Kidney tubule cell (primary cell): Measurements from ENCODE around the gene CTDSP1.

Source experiments
- DNase-seq: peaks from one replicate; pipeline ENCODE4 v3.0.0-alpha.2; 2018; ENCODE audit warnings: low spot score

Gene CTDSP1, protein sequence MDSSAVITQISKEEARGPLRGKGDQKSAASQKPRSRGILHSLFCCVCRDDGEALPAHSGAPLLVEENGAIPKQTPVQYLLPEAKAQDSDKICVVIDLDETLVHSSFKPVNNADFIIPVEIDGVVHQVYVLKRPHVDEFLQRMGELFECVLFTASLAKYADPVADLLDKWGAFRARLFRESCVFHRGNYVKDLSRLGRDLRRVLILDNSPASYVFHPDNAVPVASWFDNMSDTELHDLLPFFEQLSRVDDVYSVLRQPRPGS

DNA sequence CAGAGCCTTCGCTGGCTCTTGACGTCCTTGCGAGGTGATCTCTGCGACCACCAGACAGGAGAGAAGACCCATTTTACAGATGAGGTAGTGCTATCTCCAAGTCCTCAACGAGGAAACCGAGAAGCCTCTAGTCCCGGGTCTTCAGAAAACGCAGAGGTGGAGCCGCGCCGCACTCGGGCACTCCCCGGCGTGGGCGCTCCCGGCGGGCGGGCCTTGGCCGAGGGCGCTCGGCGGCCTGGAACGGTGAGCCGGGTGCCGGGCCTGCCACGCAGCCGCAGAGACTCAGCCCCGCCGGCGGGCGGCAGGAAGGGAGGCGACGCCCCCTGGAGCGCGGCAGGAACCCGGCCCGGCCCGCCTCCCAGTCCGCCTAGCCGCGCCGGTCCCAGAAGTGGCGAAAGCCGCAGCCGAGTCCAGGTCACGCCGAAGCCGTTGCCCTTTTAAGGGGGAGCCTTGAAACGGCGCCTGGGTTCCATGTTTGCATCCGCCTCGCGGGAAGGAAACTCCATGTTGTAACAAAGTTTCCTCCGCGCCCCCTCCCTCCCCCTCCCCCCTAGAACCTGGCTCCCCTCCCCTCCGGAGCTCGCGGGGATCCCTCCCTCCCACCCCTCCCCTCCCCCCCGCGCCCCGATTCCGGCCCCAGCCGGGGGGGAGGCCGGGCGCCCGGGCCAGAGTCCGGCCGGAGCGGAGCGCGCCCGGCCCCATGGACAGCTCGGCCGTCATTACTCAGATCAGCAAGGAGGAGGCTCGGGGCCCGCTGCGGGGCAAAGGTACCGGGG is at the start of gene CTDSP1:
TSS of gene CTDSP1 (plus strand) at position 478 of the 776 bp plus-strand sequence. CDS start at position 701, 223 bp downstream.
- peak; percentile 97 for DNase-seq

DNA sequence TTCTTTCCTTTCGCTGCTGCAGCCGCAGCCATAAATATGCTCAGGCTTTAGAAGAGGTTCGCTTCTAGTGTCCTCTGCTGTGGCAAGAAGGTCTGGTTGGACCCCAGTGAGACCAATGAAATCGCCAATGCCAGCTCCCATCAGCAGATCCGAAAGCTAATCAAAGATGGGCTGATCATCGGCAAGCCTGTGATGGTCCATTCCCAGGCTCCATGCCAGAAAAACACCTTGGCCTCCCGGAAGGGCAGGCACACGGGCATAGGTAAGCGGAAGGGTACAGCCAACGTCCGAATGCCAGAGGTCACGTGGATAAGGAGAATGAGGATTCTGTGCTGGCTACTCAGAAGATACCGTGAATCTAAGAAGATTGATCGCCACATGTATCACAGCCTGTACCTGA is 45.6 kb upstream of the CTDSP1 start:
- no peak for DNase-seq

DNA sequence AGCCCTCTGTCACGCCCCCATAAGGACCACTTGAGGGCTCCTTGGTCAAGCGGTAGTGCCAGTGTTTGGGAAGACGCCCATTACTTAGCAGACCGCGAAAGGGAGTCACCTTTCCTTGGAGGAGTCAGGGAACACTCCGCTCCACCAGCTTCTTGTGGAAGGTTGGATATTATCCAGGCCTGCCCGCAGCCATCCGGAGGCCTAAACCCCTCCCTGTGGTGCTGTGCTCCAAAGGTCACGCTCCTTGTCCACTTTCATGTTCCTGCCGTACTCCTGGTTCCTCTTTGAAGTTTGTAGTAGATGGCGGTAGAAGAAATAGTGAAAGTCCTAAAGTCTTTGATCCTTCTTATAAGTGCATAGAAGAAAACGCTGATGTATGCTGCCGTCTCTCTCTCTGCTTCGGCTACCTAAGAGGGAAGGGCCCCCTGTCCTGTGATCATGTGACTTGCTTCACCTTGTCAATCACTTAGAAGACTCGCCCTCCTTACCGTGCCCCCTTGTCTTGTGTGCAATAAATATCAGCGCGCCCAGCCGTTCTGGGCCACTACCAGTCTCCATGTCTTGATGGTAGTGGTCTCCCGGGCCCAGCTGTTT is 44.7 kb upstream of the CTDSP1 start:
- DNase-seq: peak; percentile 69

DNA sequence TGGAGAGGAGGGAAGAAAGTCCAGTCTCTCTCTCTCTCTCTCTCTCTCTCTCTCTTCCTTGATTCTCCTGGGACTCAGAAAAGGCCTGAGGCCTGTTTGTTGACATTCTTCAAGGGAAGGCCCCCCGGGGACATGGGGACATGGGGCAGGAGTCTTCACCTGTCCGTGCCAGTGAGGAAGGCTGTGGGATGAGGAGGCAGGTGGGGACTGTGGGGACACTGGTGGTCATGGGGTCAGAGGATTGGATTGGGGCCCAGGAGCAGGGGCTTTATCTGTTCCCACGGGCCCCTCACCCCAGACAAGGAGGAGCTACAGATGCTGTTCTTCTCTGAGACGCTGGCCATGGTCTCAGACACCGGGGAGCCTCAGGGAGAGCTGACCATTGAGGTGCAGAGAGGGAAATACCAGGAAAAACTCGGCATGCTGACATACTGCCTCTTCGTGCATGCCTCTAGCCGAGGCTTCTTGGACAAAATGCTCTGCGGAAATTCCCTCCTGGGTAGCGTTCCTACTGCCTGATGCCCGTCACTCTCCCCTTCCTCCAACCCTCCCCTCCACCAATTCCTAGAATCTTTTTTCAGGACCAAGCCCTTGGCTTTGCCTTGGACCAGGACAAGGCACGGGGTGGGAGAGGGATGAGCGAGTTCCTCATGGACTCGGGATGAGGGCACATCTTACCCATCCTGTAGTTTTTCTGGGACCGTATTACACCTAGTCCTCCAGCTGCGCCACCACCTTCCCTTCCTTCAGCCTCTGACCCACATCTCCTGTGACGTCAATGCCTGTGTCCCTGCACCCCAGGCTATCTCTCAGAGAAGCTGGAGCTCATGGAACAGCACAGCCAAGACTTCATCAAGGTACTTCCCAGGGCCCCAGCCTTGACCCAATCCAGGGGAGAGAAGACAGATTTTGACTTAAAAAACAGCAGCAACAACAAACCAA is 42.2 kb upstream of the CTDSP1 start:
- peak; percentile 60 for DNase-seq

DNA sequence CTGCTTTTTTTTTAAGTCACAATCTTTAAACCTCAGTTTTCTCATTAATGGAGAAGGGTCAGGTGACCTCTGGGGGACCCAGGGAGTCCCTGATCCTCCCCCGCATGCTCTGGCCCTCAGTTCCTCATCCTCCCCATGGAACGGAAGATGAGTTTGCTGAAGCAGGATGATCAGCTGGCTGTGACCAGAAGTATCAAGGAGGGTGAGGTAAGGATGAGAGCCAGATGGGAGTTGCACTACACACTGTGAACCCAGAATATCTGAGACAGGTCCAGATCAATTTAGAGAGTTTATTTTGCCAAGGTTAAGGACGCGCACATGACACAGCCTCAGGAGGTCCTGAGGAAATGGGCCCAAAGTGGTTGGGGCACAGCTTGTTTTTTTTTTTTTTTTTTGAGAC is 39.2 kb upstream of the CTDSP1 start:
- DNase-seq: no peak

DNA sequence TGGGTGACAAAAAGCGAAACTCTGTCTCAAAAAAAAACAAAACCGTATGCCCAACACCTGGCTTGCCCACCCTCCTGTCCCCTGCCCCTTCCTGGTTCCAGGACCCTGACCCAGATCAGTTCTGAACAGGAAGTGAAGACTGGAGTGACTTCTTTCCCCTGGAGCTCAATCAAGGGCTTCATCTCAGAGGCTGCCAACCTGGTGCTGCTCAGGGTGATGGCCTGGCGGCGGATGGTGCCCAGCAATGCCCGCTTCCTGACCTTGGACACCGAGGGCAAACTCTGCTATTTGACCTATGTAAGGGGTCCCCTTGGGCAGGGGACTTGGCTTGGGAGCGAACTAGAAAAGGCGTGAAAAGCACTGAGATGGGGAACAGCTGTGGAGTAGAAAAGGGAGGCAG is 37.1 kb upstream of the CTDSP1 start:
- DNase-seq: no peak

DNA sequence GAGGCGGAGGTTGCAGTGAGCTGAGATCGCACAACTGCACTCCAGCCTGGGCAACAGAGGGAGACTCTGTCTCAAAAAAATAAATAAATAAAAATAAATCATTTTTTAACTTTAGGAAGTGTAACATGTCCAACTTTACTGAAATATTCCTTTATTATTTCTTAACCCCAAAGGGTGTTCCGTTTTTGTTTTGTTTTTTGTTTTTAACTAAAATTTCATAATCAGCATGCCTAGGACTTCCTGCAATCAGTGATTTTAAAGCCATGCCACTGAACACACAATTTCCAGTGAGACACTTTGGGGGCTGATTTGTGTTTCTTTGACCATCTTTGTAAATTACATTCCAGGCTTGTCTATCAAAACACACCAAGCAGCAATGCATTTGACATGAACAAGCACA is 35.9 kb upstream of the CTDSP1 start:
- DNase-seq: no peak

DNA sequence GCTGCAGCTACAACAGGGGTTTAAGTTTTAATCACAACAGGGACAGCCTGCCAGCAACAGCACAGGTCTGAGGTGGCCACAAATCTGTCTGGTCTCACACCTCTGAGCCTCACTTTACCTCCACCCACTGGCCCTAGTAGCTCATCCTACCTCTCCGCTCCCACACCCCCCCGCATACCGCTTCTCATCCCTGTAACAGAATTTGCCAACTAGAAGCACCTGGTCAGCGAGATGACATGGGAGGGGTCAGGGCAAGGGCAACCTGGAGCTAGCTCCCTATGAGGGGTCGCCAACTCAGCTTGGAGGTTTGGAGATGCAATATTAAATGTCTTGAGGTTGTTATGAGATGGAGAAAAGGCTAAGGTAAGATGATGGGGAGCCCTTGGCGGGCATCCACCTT is 35.5 kb upstream of the CTDSP1 start:
- no peak for DNase-seq

DNA sequence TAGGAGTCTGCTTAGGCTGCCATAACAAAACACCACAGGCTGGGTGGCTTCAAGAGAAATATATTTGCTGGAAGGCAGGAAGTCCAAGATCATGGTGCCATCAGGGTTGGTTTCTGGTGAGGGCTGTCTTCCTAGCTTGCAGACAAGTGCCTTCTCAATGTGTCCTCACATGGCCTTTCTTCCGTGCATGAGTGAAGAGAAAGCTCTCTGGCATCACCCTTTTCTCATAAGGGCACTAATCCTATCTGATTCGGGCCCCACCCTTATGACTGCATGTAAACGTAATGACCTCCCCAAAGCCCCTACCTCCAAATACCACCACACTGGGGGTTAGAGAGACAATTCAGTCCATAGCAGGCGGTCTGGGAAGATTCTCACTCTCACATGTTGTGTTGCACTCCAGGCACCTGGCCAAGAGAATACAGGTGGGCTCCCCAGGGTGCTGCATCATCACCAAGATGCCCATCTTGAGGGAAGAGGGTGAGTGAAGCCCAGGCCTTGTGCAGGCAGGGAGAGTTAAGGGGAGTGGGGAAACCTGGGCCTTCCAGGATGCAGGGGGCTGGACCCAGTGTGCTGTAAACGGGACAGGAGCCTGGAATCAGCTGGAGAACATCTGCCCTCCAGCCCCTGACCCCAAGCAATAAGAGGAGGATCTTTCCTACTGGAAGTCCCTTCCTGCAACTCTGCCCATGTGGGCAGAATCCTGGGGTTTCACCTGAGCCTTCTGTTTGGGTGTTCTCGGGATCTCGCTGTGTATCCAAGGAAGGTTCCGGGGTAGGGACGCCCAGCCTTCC is 32.9 kb upstream of the CTDSP1 start:
- DNase-seq: no peak

DNA sequence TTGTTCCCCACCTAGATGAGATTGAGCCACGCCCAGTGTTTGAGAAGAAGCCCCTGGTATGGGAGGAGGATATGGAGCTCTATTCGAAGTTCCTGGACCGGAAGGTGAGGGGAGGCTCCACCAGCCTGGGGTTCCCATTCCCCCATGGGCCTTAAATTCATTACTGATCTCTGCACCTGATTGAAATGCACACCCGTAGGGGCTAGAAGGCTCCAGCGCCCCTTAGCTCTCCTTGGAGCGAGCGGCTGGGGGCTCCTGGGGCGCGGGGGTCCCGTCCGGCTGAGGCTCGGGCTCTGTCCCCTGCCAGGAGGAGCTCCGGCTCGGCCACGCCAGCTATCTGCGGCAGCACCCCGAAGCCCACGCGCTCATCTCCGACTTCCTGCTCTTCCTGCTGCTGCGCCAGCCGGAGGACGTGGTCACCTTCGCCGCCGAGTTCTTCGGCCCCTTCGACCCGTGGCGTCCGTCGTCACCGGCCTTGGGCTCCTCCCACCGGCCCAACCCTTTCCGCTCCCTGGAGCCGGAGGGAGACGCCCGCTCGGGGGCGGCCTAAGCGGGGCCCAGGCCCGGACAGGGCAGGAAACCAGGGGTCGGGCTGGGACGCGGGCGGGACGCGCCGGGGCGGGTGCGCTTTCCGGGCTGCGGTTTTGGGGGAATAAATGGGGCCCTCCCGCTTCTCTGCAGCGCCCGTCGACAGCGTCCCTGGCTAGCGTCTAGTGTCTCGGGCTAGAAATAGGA is 32.1 kb upstream of the CTDSP1 start:
- DNase-seq: peak; percentile 83

DNA sequence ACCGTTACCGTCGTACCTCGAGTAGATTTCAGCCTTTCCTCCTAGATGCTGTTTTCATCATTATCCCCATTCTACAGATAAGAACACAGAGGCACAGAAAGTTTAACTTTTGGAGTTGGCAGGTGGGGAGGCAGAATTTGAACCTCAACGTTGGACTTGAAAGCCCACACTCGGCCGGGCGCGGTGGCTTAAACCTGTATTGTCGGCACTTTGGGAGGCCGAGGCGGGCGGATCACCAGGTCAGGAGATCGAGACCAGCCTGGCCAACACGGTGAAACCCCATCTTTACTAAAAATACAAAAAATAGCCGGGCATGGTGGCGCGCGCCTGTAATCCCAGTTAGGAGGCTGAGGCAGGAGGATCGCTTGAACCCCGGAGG is 31.5 kb upstream of the CTDSP1 start:
- DNase-seq: no peak

DNA sequence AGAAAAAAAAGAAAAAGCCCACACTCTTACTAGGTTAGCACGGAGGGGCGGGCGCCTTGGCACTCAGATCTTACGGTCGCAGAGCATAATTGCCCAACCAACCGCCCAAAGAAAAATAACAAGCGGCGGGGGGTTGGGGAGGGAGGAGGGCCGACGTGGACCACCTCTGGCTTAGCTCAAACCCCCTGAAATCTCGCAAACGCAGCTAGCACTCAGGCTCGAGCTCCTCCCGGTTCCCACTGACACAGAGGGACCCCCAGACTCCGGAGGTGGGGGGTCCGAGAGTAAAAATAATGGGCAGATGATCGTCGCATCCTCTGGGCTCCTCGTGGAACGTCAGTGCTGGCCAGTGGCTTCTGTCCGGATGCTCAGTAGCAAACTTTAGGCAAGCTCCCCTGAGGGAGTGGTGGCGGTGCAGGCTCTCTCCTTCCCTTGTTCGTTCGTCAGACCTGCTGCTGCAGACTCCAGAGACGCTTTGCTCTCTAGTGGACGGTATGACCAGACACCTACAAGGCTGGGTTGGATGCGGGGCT is 31.0 kb upstream of the CTDSP1 start:
- DNase-seq: no peak

DNA sequence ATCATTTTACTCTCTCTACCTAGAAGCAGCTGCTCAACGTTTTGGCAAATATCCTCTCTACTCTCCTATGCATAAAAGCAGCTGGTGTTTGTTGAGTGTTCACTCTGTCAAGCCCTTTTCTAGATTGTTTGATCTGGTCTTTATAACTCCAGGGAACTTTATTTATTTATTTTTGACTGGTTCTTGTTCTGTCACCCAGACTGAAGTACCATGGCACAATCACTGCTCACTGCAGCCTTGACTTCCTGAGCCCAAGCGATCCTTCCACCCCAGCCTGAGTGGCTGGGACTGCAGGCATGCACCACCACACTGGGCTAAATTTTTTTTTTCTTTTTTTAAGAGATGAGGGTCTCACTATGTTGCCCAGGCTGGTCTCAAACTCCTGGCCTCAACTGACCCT is 30.3 kb upstream of the CTDSP1 start:
- DNase-seq: no peak

DNA sequence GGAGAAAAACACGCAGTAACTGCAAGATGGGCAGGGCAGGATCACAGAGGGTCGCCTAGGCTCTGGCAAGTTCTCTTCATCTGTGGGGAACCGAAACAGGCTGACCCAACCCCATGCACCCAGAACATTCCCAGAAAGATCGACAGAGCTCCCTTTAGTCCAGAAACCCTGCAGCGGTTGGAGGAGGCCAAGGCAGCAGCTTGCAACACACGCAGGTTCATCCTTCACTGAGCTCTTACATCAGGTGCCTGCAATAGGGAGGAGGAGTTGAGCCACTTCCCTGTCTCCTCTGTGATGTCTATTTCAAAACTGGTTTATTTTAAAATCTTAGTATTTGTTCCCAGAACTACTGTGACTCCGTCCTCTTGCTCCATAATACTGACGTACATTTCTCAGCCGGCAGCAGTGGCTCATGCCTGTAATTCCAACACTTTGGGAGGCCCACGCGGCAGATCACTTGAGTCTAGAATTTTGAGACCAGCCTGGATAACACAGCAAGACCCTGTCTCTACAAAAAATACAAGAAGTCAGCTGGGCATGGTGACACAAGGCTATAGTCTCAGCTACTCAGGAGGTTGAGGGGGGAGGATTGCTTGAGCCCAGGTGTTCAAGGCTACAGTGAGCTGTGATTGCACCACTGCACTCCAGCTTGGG is 29.1 kb upstream of the CTDSP1 start:
- DNase-seq: no peak

DNA sequence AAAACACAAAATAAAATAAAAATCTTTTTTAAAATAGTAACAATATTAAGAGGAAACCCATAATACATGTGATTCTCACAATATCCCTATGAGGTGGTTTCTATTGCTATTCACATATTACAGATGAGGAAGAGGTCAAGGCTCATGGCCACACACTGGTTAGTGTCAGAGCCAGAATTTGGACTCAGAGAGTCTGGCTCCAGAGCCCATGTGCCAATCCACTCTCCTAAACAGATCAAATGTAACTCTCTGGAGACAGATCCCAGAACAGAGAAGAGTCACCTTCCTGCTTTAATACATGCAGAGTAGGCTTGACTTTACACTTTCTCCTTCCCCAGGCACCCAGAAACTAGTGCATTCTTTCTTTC is 27.7 kb upstream of the CTDSP1 start:
- no peak for DNase-seq

DNA sequence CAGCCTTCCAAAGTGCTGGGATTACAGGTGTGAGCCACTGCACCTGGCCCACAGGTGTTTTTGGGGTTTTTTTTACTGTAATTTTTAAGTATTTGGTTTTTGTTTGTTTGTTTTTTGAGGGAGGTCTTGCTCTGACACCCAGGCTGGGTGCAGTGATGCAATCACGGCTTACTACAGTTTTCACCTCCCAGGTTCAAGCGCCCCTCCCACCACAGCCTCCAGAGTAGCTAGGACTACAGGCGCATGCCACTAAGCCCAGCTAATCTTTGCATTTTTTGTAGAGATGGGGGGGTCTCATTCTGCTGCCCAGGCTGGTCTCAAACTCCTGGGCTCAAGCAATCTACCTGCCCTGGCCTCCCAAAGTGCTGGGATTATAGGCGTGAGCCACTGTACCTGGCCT is 24.9 kb upstream of the CTDSP1 start:
- no peak for DNase-seq

DNA sequence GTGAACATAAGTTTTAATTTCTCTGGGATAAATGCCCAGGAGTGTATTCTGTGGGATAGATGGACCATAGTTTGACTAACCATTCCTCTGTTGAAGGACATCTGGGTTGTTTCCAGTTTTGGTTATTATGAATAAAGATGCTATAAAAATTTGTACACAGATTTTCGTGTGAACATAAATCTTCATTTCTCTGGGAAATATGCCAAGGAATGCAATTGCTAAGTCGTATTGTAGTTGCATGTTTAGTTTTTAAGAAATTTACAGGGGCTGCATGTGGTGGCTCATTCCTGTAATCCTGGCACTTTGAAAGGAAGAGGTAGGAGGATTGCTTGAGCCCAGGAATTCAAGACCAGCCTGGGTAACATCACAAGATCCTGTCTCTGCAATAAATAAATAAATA is 24.5 kb upstream of the CTDSP1 start:
- DNase-seq: no peak

DNA sequence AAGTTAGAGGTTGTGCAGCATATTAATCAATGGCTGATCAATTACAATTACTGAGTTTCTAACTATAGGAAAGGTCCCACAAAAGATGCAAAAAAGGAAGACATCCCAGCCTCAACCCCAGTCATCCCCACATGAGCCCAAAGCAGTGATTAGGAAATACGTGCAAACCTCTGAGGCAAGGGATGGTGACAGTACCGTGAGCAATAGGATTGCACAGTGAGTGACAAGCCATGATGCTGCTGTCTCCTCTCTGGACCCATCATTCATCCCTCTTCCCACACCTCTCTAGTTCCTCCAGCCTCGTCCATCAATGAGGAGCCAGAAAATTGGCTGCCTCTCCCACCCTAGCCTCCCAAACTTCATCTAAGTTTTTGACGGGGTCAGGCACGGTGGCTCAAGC is 21.6 kb upstream of the CTDSP1 start:
- DNase-seq: no peak

DNA sequence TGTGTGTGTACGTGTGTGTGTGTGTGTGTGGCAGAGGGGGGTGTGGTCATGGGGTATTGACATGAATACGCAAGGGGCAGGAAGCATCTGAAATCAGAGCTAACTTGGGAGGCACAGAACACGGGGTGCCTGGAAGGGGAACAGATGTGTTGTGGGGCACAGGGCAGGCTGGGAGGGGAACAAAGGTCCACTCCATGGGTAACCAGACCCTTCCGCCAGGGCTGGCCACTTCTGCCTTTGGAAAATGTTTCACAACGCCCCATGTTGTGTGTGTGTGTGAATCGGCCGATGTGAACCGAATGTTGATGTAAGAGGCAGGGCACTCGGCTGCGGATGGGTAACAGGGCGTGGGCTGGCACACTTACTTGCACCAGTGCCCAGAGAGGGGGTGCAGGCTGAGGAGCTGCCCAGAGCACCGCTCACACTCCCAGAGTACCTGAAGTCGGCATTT is 17.7 kb upstream of the CTDSP1 start, which contains the start of gene SLC11A1:
TSS of gene SLC11A1 (plus strand) at position 358 of the 451 bp plus-strand sequence. CDS start 96 bp downstream, outside the sequence.
- no peak for DNase-seq

DNA sequence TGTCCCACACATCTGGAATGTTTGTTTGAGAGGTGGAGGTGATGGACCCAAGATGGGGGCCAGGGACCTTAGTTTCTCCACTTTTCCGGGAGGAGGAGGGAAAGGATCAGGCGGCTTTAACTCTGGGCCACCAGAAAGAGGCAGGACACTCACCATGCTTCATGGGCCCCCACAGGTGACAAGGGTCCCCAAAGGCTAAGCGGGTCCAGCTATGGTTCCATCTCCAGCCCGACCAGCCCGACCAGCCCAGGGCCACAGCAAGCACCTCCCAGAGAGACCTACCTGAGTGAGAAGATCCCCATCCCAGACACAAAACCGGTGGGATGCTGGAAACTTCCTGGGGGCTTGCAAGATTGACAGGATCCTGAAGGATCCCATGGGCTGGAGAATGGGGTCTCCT is 16.9 kb upstream of the CTDSP1 start:
- no peak for DNase-seq
